Body of pancreas (tissue), 4 donors: ENCODE measurements around the gene PCNA. TPM values are rescaled to one million over a fixed set of nuclear protein-coding genes. Genes with fewer than 3 reads are reported as not detected.
"Not testable (repeated sequence)": the region's sequence is repeated elsewhere in the genome, so short reads cannot be mapped to it uniquely, and the experiment has no call there.

Experiments used
- ATAC-seq: fragments of 150-250 bp; one replicate; pipeline ENCODE4 v1.9.1; 2016
- DNase-seq, 4 donors: peaks; one replicate each; pipeline ENCODE4 v3.0.0-alpha.2; 2019
- H3K27ac ChIP-seq, 4 donors: fragments of 200-600 bp; sonication (generic); 1 replicate in 3 of 4; 2 replicates in 1 of 4; pipeline versions ENCODE4 v1.5.1 to v1.6.1; 2016 to 2019; ENCODE audit warnings: mild to moderate bottlenecking in 1 of 4, mixed read lengths in 1 of 4, moderate library complexity in 1 of 4
- H3K27me3 ChIP-seq, 2 donors: fragments of 200-600 bp; sonication (generic); one replicate each; pipeline ENCODE4 v1.6.0; 2016; ENCODE audit warnings: mild to moderate bottlenecking in 1 of 2
- H3K36me3 ChIP-seq, 2 donors: fragments of 200-600 bp; sonication (generic); replicated peaks in 1 of 2; 2 replicates each; pipeline ENCODE4 v1.5.1; 2016; ENCODE audit warnings: low read depth in 2 of 2; ENCODE audit not compliant: insufficient read depth in 1 of 2
- H3K4me1 ChIP-seq: fragments of 200-600 bp; sonication (generic); one replicate; pipeline ENCODE4 v1.6.0; 2016
- H3K4me3 ChIP-seq, 2 donors: fragments of 200-600 bp; sonication (generic); 1 replicate in 1 of 2; 2 replicates in 1 of 2; pipeline ENCODE4 v1.5.1; 2016 to 2019
- H3K9me3 ChIP-seq, 3 donors: fragments of 200-600 bp; sonication (generic); 1 replicate in 2 of 3; 2 replicates in 1 of 3; pipeline ENCODE4 v1.5.1; 2016
- CTCF ChIP-seq, 7 experiments: fragments of 450-650 bp in 4 of 7; fragments of 200-600 bp in 3 of 7; sonication (generic) in 3 of 7; IDR thresholded peaks; one replicate each; pipeline ENCODE4 v1.5.1; 2016 to 2019; ENCODE audit warnings: antibody characterized with exemption in 7 of 7
- POLR2A ChIP-seq, 3 donors: fragments of 450-650 bp; IDR thresholded peaks; one replicate each; pipeline ENCODE4 v1.6.1; 2016; ENCODE audit warnings: antibody characterized with exemption in 3 of 3, mild to moderate bottlenecking in 2 of 3
- WGBS, 2 donors: methylation state at CpG; one replicate each; pipeline ENCODE4 v1.1.5; 2017; 5-methylcytosine and 5-hydroxymethylcytosine counted together
- intact Hi-C: fragments of 100-400 bp; cut with DNase I; formaldehyde crosslinking; loops from one replicate; pipeline ENCODE4 v1.15.1; 2023
- total RNA-seq, 2 donors: library from RNA; depleted of rRNA; stranded (reverse); fragments of >200 nt; gene quantifications; one replicate each; pipeline ENCODE4 v1.1.0, GENCODE V29; 2016

Gene PCNA
- total RNA-seq, 2 donors from 2014 or later = 22.8 to 32.0 TPM

DNA sequence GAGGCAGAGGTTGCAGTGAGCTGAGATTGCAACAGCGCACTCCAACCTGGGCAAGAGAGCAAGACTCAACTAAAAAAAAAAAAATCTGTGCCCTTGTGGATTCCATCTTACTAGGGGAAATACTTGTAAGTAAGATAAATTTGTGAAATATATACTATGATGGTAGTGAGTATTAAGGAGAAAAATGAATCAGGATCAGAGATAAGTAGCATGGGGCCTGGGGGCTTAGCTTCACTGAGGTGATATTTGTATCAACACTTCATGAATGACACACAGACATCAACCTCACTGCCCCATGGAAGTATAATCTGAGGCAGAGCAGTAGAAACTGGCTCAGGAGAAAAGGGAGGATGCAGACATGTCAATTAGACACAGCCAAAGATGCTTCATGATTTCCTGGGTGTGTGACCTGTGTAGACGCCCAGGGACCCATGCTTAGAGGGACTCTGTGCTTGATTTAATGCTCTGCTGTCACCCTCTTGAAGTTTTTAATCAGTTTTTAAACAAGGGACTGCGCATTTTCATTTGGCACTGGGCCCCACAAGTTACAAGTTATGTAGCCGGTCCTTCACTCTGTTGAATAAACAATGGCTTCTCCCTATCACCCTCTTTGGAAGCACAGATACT, 41.9 kb downstream of the PCNA start:
- no peak for DNase-seq
- Histone ChIP-seq H3K9me3 (no peaks in the 10 kb centered on the region), H3K27me3 (no peaks in the 10 kb centered on the region), H3K4me1 (peaks cover 12% of the 10 kb centered on the region), H3K4me3 (no peak overlapping the region), H3K36me3 (no peaks in the 10 kb centered on the region), H3K27ac (peak overlapping the region in 2 of 4 donors; percentile 54 to 57)
- 44 to 68% methylated on average over 4 of the region's 4 CpGs for WGBS, 2 donors
- no peak for TF ChIP-seq POLR2A (IDR thresholded peaks at IDR 0.05)
- ATAC-seq = no peak
- intact Hi-C loops = no loop called here

DNA sequence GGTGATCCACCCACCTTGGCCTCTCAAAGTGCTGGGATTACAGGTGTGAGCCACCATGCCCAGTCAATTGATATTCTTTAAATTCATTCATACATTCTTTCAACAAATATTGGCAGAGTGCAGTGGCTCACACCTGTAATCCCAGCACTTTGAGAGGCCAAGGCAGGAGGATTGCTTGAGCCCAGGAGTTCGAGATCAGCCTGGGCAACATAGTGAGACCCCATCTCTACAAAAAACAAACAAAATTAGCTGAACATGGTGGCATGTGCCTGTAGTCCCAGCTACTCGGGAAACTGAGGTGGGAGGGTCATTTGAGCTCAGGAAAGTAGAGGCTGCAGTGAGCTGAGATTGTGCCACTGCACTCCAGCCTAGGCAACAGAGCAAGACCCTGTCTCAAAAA, 42.8 kb downstream of the PCNA start:
- peaks cover 14% of the 10 kb centered on the region for H3K4me1 ChIP-seq
- H3K4me3 ChIP-seq, H3K9me3 ChIP-seq, intact Hi-C loops, H3K27ac ChIP-seq, H3K36me3 ChIP-seq, H3K27me3 ChIP-seq, ATAC-seq, DNase-seq: not testable (repeated sequence)
- 79 to 84% methylated on average over 2 of the region's 2 CpGs for WGBS, 2 donors

GRCh38 chr20:5074232-5074674, 45.5 kb downstream of the PCNA start:
- ATAC-seq (no peak), DNase-seq (no peak)
- 84 to 91% methylated on average over 3 of the region's 3 CpGs for WGBS, 2 donors
- no peaks in the 10 kb centered on the region for H3K36me3 ChIP-seq
- TF ChIP-seq POLR2A (IDR thresholded peaks at IDR 0.05) (no peak), CTCF (IDR thresholded peaks at IDR 0.05) (no peak)
- H3K4me3 ChIP-seq = no peak overlapping the region
- peaks cover 14% of the 10 kb centered on the region for H3K4me1 ChIP-seq
- no peaks in the 10 kb centered on the region for H3K27me3 ChIP-seq
- no peaks in the 10 kb centered on the region for H3K9me3 ChIP-seq
- H3K27ac ChIP-seq = peak overlapping the region in 1 of 4 donors; percentile 56
- intact Hi-C loops = no loop called here

DNA sequence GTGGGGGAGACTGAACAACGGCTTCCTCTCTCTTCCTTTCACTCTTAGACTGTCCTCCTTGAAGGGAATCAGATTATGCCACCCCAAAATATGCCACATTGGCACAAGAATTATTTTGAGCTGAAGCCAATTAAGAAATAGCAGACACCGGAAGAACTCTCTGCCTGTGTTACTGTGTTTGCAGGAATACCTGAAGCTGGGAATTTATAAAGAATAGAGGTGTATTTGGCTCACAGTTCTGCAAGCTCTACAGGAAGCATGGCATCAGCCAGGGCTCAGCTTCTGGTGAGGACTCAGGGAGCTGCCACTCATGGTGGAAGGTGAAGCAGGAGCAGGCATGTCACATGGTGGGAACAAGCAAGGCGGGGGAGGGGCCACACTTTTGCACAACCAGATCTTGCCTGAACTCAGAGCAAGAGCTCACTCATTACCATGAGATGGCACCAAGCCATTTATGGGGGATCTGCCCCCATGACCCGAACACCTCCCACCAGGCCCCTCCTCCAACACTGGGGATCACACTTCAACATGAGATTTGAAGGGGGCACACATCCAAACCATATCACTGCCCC, 46.0 kb downstream of the PCNA start:
- no peak for ATAC-seq
- intact Hi-C loops = no loop called here
- Histone ChIP-seq H3K4me1 (peaks cover 14% of the 10 kb centered on the region), H3K27me3 (no peaks in the 10 kb centered on the region), H3K36me3 (no peaks in the 10 kb centered on the region), H3K4me3 (no peak overlapping the region), H3K27ac (peak overlapping the region; percentile 5 to 57 (median 42)), H3K9me3 (no peaks in the 10 kb centered on the region)
- DNase-seq = peak; percentile 10 to 23 (median 14)
- TF ChIP-seq POLR2A (IDR thresholded peaks at IDR 0.05) (no peak), CTCF (IDR thresholded peaks at IDR 0.05) (no peak)
- WGBS, 2 donors = 66 to 69% methylated on average over 4 of the region's 4 CpGs

DNA sequence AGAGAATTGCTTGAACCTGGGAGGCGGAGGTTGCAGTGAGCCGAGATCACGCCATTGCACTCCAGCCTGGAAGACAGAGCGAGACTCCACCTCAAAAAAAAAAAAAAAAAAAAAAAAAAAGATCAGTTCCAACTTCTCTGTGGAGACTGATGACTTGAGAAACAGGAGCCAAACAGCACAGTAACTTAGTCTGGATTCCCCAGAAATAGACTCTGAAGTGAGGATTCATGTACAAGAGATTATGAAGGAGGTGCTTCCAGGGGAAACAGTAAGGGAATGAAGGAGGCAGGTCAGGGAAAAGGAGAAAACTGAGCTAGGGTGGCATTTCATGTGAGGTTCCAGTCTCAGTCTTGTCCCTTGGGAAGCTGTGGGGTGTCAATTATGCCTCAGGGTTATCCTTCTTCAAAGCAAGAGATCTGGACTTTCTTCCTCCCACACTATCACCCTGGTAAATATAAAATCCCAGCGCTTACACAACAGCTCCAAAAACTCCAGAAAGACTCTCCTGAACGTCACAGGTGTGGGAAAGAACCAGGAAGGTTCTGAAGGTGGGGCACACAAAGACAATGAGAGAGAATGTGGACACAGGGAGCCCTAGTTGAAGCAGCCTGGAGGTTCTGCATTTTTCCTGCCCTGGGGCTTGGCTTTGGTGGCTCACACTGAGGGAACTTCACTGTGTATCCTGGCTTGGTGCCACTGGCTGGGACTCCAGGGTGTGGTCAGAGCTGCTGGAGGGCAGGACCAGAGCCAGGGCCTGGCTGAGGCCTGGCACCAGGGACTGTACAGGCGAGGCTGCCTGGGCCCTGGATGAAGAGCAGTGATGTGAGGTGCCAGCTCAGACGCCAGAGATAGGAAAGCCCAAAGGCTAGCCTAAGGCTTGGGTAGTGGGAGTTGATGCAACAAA, 46.8 kb downstream of the PCNA start:
- intact Hi-C loops = no loop called here
- H3K27ac ChIP-seq = peak overlapping the region; percentile 5 to 57 (median 42)
- peak; percentile 88 to 98 (median 92) for DNase-seq

DNA sequence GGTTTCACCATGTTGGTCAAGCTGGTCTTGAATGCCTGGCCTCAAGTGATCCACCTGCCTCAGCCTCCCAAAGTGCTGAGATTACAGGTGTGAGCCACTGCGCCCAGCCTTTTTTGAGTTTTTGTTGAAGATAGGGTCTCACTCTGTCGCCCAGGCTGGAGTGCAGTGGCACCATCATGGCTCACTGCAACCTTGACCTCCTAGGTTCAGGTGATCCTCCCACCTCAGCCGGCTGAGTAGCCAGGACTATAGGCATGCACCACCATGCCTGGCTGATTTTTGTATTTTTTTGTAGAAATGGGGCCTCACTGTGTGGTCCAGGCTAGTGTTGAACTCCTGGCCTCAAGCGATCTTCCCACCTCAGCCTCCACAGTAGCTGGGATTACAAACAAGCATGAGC, 47.8 kb downstream of the PCNA start:
- H3K4me1 ChIP-seq = peaks cover 14% of the 10 kb centered on the region
- H3K4me3 ChIP-seq, DNase-seq, H3K27me3 ChIP-seq, H3K9me3 ChIP-seq, intact Hi-C loops, H3K36me3 ChIP-seq, ATAC-seq, H3K27ac ChIP-seq: not testable (repeated sequence)
- 95 to 96% methylated on average over 3 to 4 of the region's 4 CpGs for WGBS, 2 donors

More for the DNA sequence above, 46.8 kb downstream of the PCNA start:
- Histone ChIP-seq H3K27me3 (no peaks in the 10 kb centered on the region), H3K4me1 (peaks cover 14% of the 10 kb centered on the region), H3K9me3 (no peaks in the 10 kb centered on the region), H3K4me3 (no peak overlapping the region), H3K36me3 (no peaks in the 10 kb centered on the region)
- ATAC-seq = peak; percentile 97
- WGBS, 2 donors = 53 to 55% methylated on average over 8 of the region's 8 CpGs
- no peak for TF ChIP-seq CTCF (IDR thresholded peaks at IDR 0.05)
- TF ChIP-seq POLR2A (IDR thresholded peaks at IDR 0.05) = no peak
